GM19372 (cell line): ENCODE results near the gene GOLGA1.
A peak's percentile ranks its signal among the peaks of the same experiment; 100 is the strongest.
"Not testable (repeated sequence)": the region's sequence is repeated elsewhere in the genome, so short reads cannot be mapped to it uniquely, and the experiment has no call there.

Experiments used
- ATAC-seq: cut with Tn5 transposase; IDR thresholded peaks from one replicate; pipeline ENCODE4 v1.9.1; 2021; ENCODE audit warnings: mild to moderate bottlenecking, low read depth, moderate library complexity; ENCODE audit not compliant: unreplicated experiment

Gene GOLGA1, protein sequence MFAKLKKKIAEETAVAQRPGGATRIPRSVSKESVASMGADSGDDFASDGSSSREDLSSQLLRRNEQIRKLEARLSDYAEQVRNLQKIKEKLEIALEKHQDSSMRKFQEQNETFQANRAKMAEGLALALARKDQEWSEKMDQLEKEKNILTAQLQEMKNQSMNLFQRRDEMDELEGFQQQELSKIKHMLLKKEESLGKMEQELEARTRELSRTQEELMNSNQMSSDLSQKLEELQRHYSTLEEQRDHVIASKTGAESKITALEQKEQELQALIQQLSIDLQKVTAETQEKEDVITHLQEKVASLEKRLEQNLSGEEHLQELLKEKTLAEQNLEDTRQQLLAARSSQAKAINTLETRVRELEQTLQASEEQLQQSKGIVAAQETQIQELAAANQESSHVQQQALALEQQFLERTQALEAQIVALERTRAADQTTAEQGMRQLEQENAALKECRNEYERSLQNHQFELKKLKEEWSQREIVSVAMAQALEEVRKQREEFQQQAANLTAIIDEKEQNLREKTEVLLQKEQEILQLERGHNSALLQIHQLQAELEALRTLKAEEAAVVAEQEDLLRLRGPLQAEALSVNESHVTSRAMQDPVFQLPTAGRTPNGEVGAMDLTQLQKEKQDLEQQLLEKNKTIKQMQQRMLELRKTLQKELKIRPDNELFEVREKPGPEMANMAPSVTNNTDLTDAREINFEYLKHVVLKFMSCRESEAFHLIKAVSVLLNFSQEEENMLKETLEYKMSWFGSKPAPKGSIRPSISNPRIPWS

DNA sequence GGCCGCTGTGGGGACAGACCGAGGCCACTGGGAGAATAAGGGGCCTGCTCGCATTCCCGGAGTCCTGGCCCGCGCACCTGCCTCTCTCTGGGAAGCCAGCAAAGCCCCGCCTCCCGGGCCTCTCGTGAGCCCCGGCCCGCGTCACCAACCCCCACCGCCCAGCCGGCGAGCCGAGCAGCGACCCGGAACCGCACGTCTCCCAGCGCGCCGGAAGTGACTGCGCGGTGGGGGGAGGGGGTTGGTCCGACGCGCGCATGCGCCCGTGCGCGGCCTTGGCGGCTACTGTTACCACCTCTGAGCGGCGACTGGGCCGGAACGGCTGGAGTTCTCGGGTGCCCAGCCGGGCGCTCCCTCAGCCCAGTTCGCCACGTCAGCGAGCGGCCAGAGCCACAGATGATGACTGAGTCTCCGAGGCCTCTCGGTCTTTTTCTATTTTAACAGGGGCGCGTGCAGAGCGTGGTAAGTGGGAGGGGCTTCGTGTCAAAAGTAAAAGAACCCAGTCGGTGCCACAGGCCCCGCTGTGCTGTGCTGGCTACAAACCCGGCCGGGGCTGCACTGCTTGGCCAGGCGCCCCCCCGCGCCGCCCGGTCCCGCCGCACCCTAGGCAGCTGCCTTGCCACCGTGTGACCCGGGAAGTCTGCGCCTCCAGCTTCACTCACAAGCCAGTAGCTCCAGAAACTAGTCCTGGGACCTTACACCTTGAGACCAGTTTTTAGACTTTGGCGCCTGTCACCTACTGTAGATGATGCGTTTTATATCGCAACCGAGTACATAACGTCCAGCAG is at the start of gene GOLGA1:
Gene GOLGA1, minus strand, starts transcription at position 190 of the 785 bp plus-strand sequence. CDS start 2,372 bp downstream, outside the sequence.
- ATAC-seq, result peak; percentile 82

DNA sequence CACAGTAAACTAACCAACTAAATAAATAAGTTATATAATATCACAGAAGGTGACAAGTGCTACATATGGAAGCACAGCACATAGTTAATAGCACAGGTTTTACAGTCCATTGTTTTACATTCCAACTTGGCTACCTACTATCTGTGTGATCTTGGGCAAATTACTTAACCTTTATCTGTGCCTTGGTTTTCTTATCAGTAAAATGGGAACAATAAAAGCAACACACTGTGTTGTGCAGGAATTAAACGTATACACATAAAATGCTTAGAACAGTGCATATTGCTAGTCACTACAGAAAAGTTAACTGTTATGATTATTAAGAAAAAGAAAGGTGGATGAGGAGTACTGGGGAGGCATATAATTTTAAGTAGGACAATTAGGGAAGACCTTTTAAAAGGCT is 42.8 kb upstream of the GOLGA1 start:
- ATAC-seq, result no peak

DNA sequence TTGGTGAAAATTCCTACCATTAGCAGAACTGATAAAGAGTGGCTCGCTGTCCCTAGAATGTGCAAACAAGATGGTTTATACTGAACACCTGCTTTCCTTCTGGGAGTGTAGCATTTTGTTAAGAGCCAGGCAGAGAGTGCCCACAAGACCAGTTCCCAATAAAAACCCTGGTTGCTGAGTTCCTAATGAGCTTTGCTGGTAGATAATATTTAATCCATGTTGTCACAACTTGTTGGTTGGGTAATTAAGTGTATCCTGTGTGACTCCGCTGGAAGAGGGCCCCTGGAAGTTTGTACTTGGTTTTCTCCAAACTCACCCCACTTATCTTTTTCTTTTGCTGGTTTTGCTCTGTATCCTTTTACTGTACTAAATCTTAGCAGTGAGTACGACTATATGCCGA is 39.5 kb upstream of the GOLGA1 start:
- no peak for ATAC-seq

DNA sequence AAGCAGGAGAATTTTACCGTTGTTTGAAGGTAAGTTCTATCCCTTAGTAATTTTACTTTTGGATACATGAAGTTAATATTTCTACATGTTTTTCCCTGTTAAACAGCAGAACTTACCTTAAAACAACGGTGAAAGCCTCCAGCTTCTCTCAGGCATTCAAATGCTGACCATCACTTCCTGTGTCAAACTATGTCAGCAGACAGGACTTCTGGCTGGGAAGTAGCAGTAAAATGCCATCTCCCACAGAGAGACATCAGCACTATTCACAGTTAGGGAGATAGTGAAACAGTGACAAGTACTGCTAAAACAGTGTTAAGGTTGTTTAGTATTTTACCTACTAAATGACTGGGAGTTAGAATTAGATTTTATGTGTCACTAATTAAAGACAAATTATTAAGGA is 34.2 kb upstream of the GOLGA1 start:
- no peak for ATAC-seq

DNA sequence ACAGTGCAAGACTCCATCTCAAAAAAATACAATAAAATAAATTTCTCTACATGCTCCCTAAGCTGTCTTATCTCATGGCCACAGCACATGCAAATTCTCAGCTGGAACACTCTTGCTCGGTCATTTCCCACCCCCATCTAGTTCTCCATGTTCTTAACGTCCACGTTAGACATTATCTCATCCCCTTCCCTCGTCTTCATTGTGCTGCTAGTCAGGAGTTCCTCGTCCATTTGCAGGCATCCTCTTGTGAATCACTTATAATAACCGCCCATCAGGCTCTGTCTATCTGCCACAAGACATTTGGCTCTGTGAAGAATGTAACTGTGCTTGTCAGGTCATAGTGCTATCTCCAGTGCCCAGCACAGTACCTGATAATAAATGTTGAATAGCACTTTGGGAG is 32.9 kb upstream of the GOLGA1 start:
- no peak for ATAC-seq

DNA sequence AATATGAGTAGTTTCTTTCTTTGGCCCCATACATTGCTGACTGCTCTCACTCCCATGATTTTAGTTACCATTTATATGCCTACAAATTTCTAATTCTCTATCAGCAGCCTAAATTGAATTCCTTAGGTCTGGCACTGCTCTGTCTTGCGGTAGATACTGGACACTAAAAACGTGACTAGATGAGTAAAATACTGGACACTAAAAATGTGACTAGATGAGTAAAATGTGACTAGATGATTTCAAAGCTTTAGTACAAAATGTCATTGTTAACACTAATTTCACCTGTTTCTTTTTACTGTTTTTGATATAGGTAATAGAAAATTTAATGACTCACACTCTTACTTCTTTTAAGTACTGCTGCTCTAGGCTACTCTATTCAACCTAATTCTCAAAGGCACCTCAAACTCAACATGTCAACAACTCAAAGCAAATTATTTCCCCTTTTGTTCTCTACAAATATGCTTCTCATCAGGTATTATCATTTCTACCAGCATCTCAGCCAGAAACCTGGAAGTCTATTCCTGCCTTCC is 31.4 kb upstream of the GOLGA1 start:
- no peak for ATAC-seq

DNA sequence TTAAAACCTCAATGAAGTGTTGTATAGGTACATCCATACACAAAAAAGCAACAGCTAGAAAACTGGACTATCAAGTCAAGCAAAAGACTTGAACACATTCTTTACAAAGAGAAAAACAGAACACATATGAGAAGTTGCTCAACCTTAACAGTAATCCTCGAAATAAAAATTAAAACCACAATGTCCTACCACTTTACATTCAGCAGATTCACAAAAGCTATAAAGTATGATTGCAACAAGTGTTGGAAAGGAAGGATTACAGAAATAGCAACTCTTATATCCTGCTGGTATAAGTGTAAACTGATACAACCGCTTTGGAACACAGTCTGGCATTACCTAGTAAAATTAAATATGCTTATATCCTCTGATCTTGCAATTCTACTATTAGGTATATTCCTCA is 28.5 kb upstream of the GOLGA1 start:
- ATAC-seq, result no peak

DNA sequence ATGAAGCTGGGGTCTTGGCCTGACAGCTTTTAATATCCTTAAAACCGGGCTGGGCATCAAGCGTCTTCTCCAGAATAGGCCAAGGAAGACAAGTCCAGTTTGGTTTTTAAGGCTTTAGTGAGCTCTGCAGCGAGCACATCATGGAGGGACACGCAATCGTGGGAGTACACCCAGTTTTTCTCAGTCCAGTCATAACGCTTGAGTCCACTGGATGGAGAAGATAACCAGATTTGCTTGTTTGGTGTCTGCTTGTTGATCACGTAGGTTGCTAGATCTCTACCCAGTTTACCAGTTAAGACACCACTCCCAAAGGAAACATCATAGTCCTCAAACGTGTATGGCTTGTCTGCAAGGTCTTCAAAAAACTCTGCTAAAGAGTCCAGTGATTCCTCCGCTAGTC is 27.4 kb upstream of the GOLGA1 start:
- no peak for ATAC-seq

DNA sequence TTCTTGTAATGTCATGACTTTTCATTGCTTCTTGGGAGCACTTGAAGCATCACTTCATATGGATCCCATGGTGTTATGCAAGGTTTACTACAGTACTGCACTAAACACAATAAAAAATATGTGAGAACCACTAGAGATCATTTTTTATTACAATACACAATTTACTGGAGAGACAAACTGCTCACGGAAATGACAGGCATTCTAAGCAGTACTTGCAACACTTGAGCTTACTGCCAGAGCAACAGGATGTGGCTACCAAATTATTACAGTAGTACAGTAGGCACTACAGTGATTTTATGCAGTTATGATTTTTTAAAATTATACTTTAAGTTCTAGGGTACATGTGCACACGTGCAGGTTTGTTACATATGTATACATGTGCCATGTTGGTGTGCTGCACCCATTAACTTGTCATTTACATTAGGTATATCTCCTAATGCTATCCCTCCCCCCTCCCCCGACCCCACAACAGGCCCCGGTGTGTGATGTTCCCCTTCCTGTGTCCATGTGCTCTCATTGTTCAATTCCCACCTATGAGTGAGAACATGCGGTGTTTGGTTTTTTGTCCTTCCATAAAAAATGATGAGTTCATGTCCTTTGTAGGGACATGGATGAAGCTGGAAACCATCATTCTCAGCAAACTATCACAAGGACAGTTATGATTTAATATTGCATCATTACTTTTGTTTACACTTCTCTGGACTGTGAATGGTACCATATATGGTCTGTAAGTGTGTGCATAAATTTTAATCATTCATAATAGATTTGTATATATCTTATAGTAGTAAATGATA is 25.1 kb upstream of the GOLGA1 start:
- not testable (repeated sequence) for ATAC-seq

DNA sequence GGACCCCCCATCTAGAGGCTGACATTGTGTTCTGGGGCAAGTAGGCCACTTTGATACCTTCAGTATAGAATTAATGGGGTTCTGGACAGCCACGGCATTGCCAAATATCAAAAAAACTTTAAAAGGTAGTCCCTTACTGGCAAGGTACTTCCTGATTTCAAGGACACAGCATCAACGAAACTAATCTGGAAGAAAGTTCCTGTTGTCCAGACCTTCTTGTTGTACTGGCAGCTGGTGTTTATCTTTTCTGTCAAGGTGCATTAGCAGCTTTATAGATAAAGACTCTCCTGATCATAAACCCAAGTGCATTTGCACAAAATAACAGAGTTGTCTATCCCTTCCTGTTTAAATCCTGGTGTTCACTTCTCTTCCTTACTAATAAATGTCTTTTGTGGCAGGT is 23.7 kb upstream of the GOLGA1 start:
- no peak for ATAC-seq

- ATAC-seq, result no peak
These were observed 23.2 kb upstream of the GOLGA1 start for GRCh38 chr9:124964056-124964455.

DNA sequence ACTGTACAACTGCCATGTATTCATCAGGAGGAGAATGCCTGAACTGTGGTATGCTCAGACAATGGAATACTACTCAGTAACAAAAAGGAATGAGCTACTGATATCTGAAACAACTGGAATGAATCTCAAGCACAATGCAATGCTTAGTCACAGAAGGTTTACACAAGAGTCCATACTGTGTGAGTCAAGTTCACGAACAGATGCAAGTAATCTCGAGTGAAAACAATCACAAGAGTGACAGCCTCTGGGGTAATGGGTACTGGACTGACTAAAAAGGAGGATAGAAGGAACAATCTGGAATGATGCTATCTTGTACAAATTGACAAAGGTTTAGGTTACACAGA is 19.5 kb upstream of the GOLGA1 start:
- no peak for ATAC-seq

GRCh38 chr9:124959671-124960408 is 19.0 kb upstream of the GOLGA1 start:
- ATAC-seq, result not testable (repeated sequence)

- ATAC-seq, result no peak
These were observed 13.4 kb upstream of the GOLGA1 start for GRCh38 chr9:124954255-124954654.

- ATAC-seq, result no peak
These were observed 9.3 kb upstream of the GOLGA1 start for GRCh38 chr9:124950050-124950718.

DNA sequence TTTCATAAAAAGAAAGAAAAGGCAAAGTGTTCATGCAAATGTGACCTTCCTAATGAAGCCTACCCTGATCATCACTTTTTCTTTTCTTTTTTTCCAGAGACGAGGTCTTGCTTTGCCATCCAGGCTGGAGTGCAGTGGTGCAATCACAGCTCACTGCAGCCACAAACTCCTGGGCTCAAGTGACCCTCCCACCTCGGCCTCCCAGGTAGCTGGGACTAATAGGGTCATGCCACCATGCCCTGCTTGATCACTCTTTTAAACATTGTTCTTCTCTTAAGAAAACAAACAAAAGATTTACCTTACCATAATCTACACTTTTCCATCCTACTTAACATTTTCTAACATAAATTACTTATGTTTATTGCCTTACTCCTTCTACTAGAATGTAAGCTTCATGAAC is 8.5 kb upstream of the GOLGA1 start:
- ATAC-seq, result no peak

GRCh38 chr9:124947727-124948391 is 7.0 kb upstream of the GOLGA1 start:
- ATAC-seq, result no peak

GRCh38 chr9:124946167-124946566 is 5.3 kb upstream of the GOLGA1 start:
- no peak for ATAC-seq
